ENCODE results near the gene GPX1. TPM values are rescaled to one million over a fixed set of nuclear protein-coding genes. Genes with fewer than 3 reads are reported as not detected.
"Not testable (repeated sequence)": the region's sequence is repeated elsewhere in the genome, so short reads cannot be mapped to it uniquely, and the experiment has no call there.

Gene GPX1
- total RNA-seq, result 165 and 172 TPM in 2 replicates
- long read RNA-seq, transcript GPX1-202 (2 exons, 1,151 nt), result major isoform, 17 of 20 reads
- long read RNA-seq, partial matches to known transcripts, result 0 of 20 reads
- long read RNA-seq, other reads (novel, unspliced or antisense), result 0 of 20 reads

DNA sequence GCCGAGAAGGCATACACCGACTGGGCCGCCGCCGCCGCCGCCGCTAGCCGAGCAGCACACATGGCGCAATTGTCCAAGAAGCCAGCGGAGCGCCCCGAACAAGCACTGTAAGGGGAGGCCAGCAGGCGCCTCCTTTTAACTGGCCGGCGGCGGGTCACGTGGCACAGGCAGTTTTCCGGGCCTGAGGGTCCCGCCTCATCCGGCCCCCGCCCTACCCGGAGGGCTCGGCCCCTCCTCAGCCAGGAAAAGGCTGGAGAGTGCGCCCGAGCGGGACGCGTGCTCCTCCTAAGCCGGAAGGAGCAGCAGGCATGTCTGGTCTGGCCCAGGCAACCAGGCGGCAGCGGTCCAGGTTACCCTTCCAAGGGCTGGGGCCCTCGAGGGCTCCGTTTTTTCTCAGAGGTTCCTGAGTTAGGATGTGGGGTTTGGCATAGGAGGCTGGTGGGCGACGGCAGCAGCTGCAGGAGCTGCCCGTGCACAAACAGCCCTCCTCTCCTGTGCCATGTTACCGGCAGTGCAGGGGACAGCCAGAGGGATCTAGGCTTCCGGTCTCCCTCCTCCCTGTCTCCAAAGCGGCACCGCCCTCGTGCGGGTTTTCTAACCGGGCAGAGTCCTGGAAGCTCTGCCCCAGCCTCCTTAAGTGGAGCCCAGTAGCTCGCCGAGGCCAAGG is at the start of gene GPX1:
Gene GPX1 (minus strand): TSS at position 137 of the 667 bp plus-strand sequence. CDS start 75 bp downstream, at position 62.
- Mint-ChIP-seq H3K9me3 (no peaks in the 10 kb centered on the region), H3K36me3 (ENCODE audit: low read depth) (peaks cover 20% of the 10 kb centered on the region), H3K27me3 (ENCODE audit: low read depth) (no peaks in the 10 kb centered on the region), H3K27ac (ENCODE audit: unreplicated experiment) (peak within 1 kb of the TSS; percentile 75), H3K4me1 (peaks cover 25% of the 10 kb centered on the region), H3K4me3 (peak within 1 kb of the TSS; percentile 92)
- TF ChIP-seq, protein P1, sequence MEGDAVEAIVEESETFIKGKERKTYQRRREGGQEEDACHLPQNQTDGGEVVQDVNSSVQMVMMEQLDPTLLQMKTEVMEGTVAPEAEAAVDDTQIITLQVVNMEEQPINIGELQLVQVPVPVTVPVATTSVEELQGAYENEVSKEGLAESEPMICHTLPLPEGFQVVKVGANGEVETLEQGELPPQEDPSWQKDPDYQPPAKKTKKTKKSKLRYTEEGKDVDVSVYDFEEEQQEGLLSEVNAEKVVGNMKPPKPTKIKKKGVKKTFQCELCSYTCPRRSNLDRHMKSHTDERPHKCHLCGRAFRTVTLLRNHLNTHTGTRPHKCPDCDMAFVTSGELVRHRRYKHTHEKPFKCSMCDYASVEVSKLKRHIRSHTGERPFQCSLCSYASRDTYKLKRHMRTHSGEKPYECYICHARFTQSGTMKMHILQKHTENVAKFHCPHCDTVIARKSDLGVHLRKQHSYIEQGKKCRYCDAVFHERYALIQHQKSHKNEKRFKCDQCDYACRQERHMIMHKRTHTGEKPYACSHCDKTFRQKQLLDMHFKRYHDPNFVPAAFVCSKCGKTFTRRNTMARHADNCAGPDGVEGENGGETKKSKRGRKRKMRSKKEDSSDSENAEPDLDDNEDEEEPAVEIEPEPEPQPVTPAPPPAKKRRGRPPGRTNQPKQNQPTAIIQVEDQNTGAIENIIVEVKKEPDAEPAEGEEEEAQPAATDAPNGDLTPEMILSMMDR (conservative IDR thresholded peaks at IDR 0.05), result no peak
- DNase-seq (ENCODE audit: low read depth, low spot score), result peak; percentile 90

DNA sequence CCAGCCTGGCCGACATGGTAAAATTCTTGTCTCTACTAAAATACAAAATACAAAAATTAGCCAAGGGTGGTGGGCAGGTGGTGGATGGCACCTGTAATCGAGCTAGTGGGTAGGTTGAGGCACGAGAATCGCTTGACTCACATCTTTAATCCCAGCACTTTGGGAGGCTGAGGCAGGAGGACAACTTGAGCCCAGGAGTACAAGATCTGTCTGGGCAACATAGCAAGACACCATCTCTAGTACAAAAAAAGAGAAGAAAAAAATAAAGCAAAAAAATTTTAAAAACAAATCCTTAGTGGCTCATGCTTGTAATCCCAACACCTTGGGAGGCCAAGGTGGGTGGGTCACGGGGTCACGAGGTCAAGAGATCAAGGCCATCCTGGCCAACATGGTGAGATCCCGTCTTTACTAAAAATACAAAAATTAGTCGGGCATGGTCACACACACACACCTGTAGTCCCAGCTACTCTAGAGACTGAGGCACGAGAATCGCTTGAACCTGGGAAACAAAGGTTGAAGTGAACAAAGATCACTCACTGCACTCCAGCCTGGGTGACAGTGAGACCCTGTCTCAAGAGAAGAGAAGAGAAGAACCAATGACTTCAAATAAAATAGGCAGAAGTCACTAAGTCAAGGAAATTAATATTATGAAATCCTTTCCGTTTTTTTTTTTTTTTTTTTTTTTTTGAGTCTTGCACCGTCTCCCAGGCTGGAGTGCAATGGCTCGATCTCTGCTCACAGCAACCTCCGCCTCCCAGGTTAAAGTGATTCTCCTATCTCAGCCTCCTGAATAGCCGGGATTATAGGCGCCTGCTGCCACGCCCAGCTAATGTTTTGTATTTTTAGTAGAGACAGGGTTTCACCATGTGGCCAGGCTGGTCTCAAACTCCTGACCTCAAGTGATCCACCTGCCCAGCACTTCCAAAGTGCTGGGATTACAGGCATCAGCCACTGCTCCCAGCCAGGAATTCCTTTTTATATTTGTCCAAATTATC is 48.7 kb upstream of the GPX1 start:
- no peak for DNase-seq (ENCODE audit: low read depth, low spot score)
- H3K4me3 Mint-ChIP-seq, result peak overlapping the region; percentile 72
- TF ChIP-seq, protein P1 (conservative IDR thresholded peaks at IDR 0.05), result no peak
- H3K4me1 Mint-ChIP-seq, result peaks cover 36% of the 10 kb centered on the region
- H3K27ac Mint-ChIP-seq (ENCODE audit: unreplicated experiment), result no peak overlapping the region
- H3K36me3 Mint-ChIP-seq (ENCODE audit: low read depth), result no peaks in the 10 kb centered on the region
- no peaks in the 10 kb centered on the region for H3K9me3 Mint-ChIP-seq
- H3K27me3 Mint-ChIP-seq (ENCODE audit: low read depth), result no peaks in the 10 kb centered on the region

DNA sequence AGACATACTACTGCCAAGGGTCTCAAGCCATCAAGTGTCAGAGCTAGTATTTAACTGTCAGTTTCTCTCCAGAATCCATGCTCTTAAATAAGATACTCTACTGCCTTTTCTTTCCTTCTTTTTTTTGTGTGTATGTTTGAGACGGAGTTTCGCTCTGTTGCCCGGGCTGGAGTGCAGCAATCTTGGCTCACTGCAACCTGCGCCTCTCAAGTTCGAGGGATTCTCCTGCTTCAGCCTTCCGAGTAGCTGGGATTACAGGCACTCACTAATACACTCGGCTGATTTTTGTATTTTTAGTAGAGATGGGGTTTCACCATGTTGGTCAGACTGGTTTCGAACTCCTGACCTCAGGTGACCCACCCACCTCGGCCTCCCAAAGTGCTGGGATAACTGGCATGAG is 47.4 kb upstream of the GPX1 start:
- not testable (repeated sequence) for H3K9me3 Mint-ChIP-seq; H3K36me3 Mint-ChIP-seq (ENCODE audit: low read depth); H3K4me3 Mint-ChIP-seq; H3K27ac Mint-ChIP-seq (ENCODE audit: unreplicated experiment); DNase-seq (ENCODE audit: low read depth, low spot score); H3K27me3 Mint-ChIP-seq (ENCODE audit: low read depth)
- H3K4me1 Mint-ChIP-seq, result peaks cover 31% of the 10 kb centered on the region

DNA sequence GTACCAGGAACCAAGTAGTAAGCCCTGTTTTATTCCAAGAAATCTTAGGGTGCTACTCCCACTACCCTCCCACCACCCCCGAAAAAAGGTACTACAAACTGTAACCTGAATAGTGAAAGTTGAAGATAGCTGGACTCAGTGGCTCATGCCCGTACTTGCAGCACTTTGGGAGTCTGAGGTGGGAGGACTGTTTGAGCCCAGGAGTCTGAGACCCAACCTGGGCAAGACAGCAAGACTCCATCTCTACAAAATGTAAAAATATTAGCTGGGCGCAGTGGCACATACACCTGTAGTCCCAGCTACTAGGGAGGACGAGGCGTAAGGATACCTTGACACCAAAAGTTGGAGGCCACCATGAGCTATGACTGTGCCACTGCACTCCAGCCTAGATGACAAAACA is 45.7 kb upstream of the GPX1 start:
- Mint-ChIP-seq H3K4me3 (no peak overlapping the region), H3K27ac (ENCODE audit: unreplicated experiment) (no peak overlapping the region), H3K36me3 (ENCODE audit: low read depth) (peaks cover 4% of the 10 kb centered on the region), H3K27me3 (ENCODE audit: low read depth) (no peaks in the 10 kb centered on the region), H3K4me1 (peaks cover 29% of the 10 kb centered on the region), H3K9me3 (no peaks in the 10 kb centered on the region)
- no peak for DNase-seq (ENCODE audit: low read depth, low spot score)
- TF ChIP-seq, protein P1 (conservative IDR thresholded peaks at IDR 0.05), result no peak

DNA sequence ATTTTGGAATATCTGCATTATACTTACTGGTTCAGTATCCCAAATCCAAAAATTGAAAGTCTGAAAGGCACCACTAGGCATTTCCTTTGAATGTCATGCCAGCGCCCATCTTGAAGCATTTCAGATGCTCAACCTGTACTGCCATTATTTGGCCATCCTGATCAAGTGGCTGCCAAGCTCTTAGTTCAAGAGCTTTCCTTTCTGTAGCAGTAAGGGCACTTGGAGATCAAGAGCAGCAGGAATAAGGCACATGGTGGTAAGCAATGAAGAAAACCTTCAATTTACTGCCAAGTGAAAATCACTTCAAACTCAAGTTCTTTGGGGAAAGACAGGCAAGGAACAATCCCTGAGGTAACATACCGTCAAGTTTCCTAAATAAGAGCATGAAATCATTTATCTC is 43.6 kb upstream of the GPX1 start:
- Mint-ChIP-seq H3K9me3 (no peaks in the 10 kb centered on the region), H3K36me3 (ENCODE audit: low read depth) (peaks cover 4% of the 10 kb centered on the region), H3K4me1 (peaks cover 25% of the 10 kb centered on the region), H3K27ac (ENCODE audit: unreplicated experiment) (no peak overlapping the region), H3K27me3 (ENCODE audit: low read depth) (no peaks in the 10 kb centered on the region), H3K4me3 (no peak overlapping the region)
- TF ChIP-seq, protein P1 (conservative IDR thresholded peaks at IDR 0.05), result no peak
- DNase-seq (ENCODE audit: low read depth, low spot score), result no peak

Data from neural crest cell (in vitro differentiated cells).